ENCODE measurements around the gene PPP2R5A.

PPP2R5A gene

DNA sequence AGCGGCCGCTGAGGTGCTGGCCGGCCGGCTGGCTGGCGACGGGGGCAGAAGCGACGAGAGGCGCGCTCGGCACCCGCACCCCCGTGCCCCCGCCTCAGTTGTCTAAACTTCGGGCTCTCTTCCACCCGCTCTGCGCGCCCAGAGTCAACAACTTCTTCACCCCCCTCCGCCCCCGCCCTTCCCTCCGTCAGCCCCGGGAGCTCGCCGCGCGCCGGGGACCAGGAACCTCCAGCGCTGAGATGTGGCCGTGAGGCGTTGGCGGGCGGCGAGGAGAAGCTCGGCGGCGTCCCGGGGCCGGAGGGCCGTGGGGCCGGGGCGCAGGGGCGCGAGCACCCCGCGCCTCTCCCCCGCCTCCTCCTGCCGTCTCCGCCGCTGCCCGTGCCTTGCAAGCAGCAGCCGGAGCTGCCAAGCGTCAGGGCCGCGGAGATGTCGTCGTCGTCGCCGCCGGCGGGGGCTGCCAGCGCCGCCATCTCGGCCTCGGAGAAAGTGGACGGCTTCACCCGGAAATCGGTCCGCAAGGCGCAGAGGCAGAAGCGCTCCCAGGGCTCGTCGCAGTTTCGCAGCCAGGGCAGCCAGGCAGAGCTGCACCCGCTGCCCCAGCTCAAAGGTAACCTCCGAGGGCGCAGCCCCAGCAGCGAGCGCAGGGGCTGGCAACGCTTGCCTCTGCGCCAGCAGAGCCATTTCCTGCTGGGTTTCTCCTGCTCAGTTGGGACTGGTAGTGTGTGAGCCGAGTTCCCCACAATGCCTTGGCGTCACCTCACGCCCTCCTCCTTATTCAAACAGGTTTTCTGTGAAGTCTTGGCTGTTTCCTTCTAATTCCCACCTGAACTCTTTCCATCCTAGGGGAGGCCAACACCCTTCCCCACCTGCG is 710 bp downstream of the PPP2R5A start (continued):
- TF ChIP-seq ZNF48 (tag by site-specific recombination; IDR thresholded peaks at IDR 0.05) (no peak), OVOL3 (tag by site-specific recombination; IDR thresholded peaks at IDR 0.05) (no peak), ZNF76 (tag by site-specific recombination; IDR thresholded peaks at IDR 0.05; ENCODE audit: borderline replicate concordance, low read depth) (peak; percentile 86), KLF8 (tag by site-specific recombination; IDR thresholded peaks at IDR 0.05) (no peak), ZNF175 (tag by site-specific recombination; IDR thresholded peaks at IDR 0.05) (no peak), ZNF571 (tag by site-specific recombination; IDR thresholded peaks at IDR 0.05) (no peak), ZNF2 (tag by site-specific recombination; IDR thresholded peaks at IDR 0.05) (peak; percentile 54; the same call in 1 of the 2 replicates), SCRT2 (tag by site-specific recombination; IDR thresholded peaks at IDR 0.05) (peak; percentile 92), MZF1 (tag by site-specific recombination; IDR thresholded peaks at IDR 0.05; ENCODE audit: borderline replicate concordance) (no peak), ZFHX2 (tag by site-specific recombination; conservative IDR thresholded peaks at IDR 0.05) (peak; percentile 9; the same call in 1 of the 2 replicates), ZNF747 (tag by site-specific recombination; IDR thresholded peaks at IDR 0.05) (no peak), ZNF621 (tag by site-specific recombination; IDR thresholded peaks at IDR 0.05) (no peak), ZNF19 (tag by site-specific recombination; IDR thresholded peaks at IDR 0.05; ENCODE audit: low read depth) (no peak)
- TF ChIP-seq, protein P1, sequence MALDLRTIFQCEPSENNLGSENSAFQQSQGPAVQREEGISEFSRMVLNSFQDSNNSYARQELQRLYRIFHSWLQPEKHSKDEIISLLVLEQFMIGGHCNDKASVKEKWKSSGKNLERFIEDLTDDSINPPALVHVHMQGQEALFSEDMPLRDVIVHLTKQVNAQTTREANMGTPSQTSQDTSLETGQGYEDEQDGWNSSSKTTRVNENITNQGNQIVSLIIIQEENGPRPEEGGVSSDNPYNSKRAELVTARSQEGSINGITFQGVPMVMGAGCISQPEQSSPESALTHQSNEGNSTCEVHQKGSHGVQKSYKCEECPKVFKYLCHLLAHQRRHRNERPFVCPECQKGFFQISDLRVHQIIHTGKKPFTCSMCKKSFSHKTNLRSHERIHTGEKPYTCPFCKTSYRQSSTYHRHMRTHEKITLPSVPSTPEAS (tag by site-specific recombination; IDR thresholded peaks at IDR 0.05): no peak
- TF ChIP-seq, protein P2, sequence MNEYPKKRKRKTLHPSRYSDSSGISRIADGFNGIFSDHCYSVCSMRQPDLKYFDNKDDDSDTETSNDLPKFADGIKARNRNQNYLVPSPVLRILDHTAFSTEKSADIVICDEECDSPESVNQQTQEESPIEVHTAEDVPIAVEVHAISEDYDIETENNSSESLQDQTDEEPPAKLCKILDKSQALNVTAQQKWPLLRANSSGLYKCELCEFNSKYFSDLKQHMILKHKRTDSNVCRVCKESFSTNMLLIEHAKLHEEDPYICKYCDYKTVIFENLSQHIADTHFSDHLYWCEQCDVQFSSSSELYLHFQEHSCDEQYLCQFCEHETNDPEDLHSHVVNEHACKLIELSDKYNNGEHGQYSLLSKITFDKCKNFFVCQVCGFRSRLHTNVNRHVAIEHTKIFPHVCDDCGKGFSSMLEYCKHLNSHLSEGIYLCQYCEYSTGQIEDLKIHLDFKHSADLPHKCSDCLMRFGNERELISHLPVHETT (tag by site-specific recombination; IDR thresholded peaks at IDR 0.05): no peak
- TF ChIP-seq, protein P3, sequence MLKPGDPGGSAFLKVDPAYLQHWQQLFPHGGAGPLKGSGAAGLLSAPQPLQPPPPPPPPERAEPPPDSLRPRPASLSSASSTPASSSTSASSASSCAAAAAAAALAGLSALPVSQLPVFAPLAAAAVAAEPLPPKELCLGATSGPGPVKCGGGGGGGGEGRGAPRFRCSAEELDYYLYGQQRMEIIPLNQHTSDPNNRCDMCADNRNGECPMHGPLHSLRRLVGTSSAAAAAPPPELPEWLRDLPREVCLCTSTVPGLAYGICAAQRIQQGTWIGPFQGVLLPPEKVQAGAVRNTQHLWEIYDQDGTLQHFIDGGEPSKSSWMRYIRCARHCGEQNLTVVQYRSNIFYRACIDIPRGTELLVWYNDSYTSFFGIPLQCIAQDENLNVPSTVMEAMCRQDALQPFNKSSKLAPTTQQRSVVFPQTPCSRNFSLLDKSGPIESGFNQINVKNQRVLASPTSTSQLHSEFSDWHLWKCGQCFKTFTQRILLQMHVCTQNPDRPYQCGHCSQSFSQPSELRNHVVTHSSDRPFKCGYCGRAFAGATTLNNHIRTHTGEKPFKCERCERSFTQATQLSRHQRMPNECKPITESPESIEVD (tag by site-specific recombination; IDR thresholded peaks at IDR 0.05): 0 out of 2 replicates have a peak, but pooled peaks have one; percentile 3
- TF ChIP-seq, protein P4, sequence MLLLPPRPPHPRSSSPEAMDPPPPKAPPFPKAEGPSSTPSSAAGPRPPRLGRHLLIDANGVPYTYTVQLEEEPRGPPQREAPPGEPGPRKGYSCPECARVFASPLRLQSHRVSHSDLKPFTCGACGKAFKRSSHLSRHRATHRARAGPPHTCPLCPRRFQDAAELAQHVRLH (tag by site-specific recombination; IDR thresholded peaks at IDR 0.05): no peak
- TF ChIP-seq, protein P5, sequence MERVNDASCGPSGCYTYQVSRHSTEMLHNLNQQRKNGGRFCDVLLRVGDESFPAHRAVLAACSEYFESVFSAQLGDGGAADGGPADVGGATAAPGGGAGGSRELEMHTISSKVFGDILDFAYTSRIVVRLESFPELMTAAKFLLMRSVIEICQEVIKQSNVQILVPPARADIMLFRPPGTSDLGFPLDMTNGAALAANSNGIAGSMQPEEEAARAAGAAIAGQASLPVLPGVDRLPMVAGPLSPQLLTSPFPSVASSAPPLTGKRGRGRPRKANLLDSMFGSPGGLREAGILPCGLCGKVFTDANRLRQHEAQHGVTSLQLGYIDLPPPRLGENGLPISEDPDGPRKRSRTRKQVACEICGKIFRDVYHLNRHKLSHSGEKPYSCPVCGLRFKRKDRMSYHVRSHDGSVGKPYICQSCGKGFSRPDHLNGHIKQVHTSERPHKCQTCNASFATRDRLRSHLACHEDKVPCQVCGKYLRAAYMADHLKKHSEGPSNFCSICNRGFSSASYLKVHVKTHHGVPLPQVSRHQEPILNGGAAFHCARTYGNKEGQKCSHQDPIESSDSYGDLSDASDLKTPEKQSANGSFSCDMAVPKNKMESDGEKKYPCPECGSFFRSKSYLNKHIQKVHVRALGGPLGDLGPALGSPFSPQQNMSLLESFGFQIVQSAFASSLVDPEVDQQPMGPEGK (tag by site-specific recombination; IDR thresholded peaks at IDR 0.05): no peak
- TF ChIP-seq, protein P6, sequence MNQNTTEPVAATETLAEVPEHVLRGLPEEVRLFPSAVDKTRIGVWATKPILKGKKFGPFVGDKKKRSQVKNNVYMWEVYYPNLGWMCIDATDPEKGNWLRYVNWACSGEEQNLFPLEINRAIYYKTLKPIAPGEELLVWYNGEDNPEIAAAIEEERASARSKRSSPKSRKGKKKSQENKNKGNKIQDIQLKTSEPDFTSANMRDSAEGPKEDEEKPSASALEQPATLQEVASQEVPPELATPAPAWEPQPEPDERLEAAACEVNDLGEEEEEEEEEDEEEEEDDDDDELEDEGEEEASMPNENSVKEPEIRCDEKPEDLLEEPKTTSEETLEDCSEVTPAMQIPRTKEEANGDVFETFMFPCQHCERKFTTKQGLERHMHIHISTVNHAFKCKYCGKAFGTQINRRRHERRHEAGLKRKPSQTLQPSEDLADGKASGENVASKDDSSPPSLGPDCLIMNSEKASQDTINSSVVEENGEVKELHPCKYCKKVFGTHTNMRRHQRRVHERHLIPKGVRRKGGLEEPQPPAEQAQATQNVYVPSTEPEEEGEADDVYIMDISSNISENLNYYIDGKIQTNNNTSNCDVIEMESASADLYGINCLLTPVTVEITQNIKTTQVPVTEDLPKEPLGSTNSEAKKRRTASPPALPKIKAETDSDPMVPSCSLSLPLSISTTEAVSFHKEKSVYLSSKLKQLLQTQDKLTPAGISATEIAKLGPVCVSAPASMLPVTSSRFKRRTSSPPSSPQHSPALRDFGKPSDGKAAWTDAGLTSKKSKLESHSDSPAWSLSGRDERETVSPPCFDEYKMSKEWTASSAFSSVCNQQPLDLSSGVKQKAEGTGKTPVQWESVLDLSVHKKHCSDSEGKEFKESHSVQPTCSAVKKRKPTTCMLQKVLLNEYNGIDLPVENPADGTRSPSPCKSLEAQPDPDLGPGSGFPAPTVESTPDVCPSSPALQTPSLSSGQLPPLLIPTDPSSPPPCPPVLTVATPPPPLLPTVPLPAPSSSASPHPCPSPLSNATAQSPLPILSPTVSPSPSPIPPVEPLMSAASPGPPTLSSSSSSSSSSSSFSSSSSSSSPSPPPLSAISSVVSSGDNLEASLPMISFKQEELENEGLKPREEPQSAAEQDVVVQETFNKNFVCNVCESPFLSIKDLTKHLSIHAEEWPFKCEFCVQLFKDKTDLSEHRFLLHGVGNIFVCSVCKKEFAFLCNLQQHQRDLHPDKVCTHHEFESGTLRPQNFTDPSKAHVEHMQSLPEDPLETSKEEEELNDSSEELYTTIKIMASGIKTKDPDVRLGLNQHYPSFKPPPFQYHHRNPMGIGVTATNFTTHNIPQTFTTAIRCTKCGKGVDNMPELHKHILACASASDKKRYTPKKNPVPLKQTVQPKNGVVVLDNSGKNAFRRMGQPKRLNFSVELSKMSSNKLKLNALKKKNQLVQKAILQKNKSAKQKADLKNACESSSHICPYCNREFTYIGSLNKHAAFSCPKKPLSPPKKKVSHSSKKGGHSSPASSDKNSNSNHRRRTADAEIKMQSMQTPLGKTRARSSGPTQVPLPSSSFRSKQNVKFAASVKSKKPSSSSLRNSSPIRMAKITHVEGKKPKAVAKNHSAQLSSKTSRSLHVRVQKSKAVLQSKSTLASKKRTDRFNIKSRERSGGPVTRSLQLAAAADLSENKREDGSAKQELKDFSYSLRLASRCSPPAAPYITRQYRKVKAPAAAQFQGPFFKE (tag by site-specific recombination; IDR thresholded peaks at IDR 0.05; ENCODE audit: borderline replicate concordance): no peak
- TF ChIP-seq, protein P7, sequence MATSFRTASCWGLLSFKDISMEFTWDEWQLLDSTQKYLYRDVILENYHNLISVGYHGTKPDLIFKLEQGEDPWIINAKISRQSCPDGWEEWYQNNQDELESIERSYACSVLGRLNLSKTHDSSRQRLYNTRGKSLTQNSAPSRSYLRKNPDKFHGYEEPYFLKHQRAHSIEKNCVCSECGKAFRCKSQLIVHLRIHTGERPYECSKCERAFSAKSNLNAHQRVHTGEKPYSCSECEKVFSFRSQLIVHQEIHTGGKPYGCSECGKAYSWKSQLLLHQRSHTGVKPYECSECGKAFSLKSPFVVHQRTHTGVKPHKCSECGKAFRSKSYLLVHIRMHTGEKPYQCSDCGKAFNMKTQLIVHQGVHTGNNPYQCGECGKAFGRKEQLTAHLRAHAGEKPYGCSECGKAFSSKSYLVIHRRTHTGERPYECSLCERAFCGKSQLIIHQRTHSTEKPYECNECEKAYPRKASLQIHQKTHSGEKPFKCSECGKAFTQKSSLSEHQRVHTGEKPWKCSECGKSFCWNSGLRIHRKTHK (tag by site-specific recombination; IDR thresholded peaks at IDR 0.05): no peak
- TF ChIP-seq, protein P8, sequence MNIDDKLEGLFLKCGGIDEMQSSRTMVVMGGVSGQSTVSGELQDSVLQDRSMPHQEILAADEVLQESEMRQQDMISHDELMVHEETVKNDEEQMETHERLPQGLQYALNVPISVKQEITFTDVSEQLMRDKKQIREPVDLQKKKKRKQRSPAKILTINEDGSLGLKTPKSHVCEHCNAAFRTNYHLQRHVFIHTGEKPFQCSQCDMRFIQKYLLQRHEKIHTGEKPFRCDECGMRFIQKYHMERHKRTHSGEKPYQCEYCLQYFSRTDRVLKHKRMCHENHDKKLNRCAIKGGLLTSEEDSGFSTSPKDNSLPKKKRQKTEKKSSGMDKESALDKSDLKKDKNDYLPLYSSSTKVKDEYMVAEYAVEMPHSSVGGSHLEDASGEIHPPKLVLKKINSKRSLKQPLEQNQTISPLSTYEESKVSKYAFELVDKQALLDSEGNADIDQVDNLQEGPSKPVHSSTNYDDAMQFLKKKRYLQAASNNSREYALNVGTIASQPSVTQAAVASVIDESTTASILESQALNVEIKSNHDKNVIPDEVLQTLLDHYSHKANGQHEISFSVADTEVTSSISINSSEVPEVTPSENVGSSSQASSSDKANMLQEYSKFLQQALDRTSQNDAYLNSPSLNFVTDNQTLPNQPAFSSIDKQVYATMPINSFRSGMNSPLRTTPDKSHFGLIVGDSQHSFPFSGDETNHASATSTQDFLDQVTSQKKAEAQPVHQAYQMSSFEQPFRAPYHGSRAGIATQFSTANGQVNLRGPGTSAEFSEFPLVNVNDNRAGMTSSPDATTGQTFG (tag by site-specific recombination; IDR thresholded peaks at IDR 0.05; ENCODE audit: borderline replicate concordance): no peak

Measured in HEK293 (cell line).